T-helper 1 cell treated with Interleukin-12 subunit alpha and Interleukin-12 subunit beta and Interleukin-4 antibody, amounts not matched to agents 30 μg/mL and 1 μg/mL, for 36 hours (primary cell): ENCODE results near the gene LRRC75A.

ENCODE experiments used
- H3K27ac Mint-ChIP-seq: one replicate; pipeline ENCODE4 v1.8.0; 2021; ENCODE audit warnings: mild to moderate bottlenecking, mixed read lengths
- H3K27me3 Mint-ChIP-seq: one replicate; pipeline ENCODE4 v1.8.0; 2021; ENCODE audit warnings: low read depth, mixed read lengths
- H3K36me3 Mint-ChIP-seq: one replicate; pipeline ENCODE4 v1.8.0; 2021; ENCODE audit warnings: low read depth, mixed read lengths
- H3K4me1 Mint-ChIP-seq: one replicate; pipeline ENCODE4 v1.8.0; 2021; ENCODE audit warnings: low read depth, mixed read lengths
- H3K4me3 Mint-ChIP-seq: one replicate; pipeline ENCODE4 v1.8.0; 2021; ENCODE audit warnings: mild to moderate bottlenecking, moderate library complexity, mixed read lengths
- H3K9me3 Mint-ChIP-seq: one replicate; pipeline ENCODE4 v1.8.0; 2021; ENCODE audit warnings: mixed read lengths

Gene LRRC75A

GRCh38 chr17:16486373-16487250 lies 5.4 kb downstream of the LRRC75A start:
- H3K9me3 Mint-ChIP-seq: no peaks in the 10 kb centered on the region
- no peak overlapping the region for H3K4me3 Mint-ChIP-seq
- H3K4me1 Mint-ChIP-seq: peaks cover 2% of the 10 kb centered on the region
- H3K27me3 Mint-ChIP-seq: peaks cover 25% of the 10 kb centered on the region
- H3K27ac Mint-ChIP-seq: no peak overlapping the region
- H3K36me3 Mint-ChIP-seq: no peaks in the 10 kb centered on the region

DNA sequence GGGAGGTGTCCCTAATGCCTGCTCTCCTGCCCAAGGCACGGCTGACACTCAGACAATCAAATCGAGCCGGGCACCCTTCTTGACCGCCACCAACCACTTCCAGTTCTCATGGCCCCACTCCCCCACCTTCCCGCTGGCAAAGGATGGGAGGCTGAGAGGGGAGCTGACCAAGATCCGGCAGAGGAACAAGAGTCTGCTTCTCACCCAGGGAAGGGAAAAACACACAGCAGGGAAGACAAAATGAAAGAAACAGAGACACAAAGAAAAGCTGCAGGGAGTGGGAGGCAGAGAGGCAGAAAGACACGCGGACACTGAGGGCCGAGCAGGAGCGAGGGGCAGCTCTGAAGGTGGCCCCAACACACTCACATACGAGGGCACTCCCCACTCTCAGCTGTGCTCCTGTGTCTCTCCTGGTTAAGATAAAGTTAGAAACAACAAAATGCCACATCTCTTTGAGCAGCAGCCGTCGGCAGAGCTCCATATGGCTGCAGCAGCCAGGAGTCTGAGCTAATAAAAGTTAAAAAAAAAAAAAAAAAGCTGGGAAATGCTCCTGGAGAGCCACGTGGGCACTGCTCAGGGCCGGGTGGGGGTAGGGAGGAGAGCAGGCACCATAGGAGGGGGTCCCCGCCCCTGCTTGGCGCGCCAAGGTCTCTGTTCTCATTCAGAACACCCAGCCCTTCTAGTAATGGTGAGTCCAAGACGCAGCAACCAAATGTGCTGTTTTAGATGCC lies 7.4 kb downstream of the LRRC75A start:
- no peak overlapping the region for H3K4me3 Mint-ChIP-seq
- no peak overlapping the region for H3K27ac Mint-ChIP-seq

DNA sequence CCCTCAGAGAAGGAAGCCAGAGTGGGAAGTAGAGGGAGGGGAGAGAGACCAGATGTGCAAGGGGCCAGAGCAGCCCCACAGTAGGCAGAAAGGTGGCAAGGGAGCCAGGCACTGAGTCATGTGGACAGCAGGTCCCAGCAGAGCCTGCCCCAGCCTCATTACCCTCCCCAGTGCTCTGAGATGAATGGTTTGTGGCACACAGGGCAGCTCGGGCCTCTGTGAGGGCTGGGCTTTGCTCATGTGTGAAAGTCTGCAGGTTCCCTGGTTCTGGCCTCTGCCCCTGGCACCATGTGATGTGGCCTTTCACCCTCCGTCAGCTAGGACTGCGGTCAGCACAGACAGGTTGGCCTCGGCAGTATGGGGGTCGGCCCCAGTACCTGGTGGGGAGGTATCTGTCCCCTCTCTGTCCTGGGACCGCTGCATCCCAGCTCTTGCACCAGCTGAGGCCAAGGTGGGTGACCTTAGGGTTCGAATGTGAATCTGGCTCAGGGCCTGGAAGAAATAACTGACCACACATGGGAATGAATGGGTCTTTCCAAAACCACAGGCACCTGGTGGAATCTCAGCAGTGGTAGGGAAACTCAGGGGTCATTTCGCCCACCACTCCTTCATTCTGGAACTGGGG lies 8.9 kb downstream of the LRRC75A start:
- Mint-ChIP-seq H3K9me3 (no peaks in the 10 kb centered on the region), H3K4me3 (no peak overlapping the region), H3K36me3 (no peaks in the 10 kb centered on the region), H3K4me1 (no peaks in the 10 kb centered on the region), H3K27ac (no peak overlapping the region), H3K27me3 (no peaks in the 10 kb centered on the region)

More for the DNA sequence above, 7.4 kb downstream of the LRRC75A start:
- H3K4me1 Mint-ChIP-seq: peaks cover 2% of the 10 kb centered on the region
- peaks cover 10% of the 10 kb centered on the region for H3K27me3 Mint-ChIP-seq
- no peaks in the 10 kb centered on the region for H3K36me3 Mint-ChIP-seq
- H3K9me3 Mint-ChIP-seq: no peaks in the 10 kb centered on the region

GRCh38 chr17:16482253-16482652 lies 9.7 kb downstream of the LRRC75A start:
- H3K27me3 Mint-ChIP-seq: no peaks in the 10 kb centered on the region
- H3K9me3 Mint-ChIP-seq: no peaks in the 10 kb centered on the region
- no peaks in the 10 kb centered on the region for H3K4me1 Mint-ChIP-seq
- H3K27ac Mint-ChIP-seq: no peak overlapping the region
- H3K4me3 Mint-ChIP-seq: no peak overlapping the region
- H3K36me3 Mint-ChIP-seq: no peaks in the 10 kb centered on the region

DNA sequence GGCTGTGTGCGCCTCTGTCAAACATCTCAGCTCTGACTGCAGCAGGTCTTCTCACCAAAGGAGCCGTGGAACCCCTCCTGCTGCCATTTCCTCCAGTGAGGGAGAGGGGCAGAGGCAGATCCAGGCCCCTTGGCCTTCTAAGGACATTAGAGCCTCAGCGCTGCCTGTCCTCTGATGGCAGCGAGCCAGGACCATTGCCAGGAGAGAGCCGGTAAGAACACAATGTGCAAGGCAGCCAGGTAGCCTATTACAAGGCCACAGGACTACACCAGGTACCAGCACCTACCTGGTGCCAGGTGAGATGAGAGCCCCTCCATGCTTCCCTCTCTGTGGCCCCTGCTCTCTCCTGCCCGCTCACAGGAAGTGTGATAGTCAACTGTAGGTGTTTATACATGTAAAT lies 11.0 kb downstream of the LRRC75A start:
- Mint-ChIP-seq H3K4me3 (no peak overlapping the region), H3K9me3 (no peaks in the 10 kb centered on the region), H3K27me3 (no peaks in the 10 kb centered on the region), H3K27ac (no peak overlapping the region), H3K36me3 (no peaks in the 10 kb centered on the region), H3K4me1 (no peaks in the 10 kb centered on the region)

- H3K4me3 Mint-ChIP-seq: no peak overlapping the region
- H3K36me3 Mint-ChIP-seq: no peaks in the 10 kb centered on the region
- no peaks in the 10 kb centered on the region for H3K9me3 Mint-ChIP-seq
- H3K4me1 Mint-ChIP-seq: no peaks in the 10 kb centered on the region
- H3K27ac Mint-ChIP-seq: no peak overlapping the region
- no peaks in the 10 kb centered on the region for H3K27me3 Mint-ChIP-seq
These were observed 12.7 kb downstream of the LRRC75A start for GRCh38 chr17:16479264-16479663.

DNA sequence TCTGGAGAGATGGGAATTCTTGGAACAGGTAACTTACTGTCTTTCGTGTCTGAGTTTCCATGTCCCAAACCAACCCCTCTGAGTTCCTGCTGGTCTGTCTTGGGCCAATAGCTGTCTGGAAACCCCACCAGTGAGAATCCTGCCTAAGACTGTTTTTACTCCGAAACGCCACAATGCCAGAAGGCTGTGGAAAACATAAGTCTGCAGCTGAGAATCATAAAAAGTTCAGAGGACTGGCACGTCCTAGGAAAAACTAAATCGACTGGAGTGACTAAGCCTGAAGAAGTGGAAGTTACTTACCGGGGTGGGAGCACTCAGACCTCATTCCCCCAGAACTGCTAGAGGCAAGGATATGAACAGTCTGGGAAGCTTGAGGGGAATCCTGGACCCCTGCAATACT lies 13.3 kb downstream of the LRRC75A start:
- Mint-ChIP-seq H3K9me3 (no peaks in the 10 kb centered on the region), H3K4me1 (no peaks in the 10 kb centered on the region), H3K36me3 (no peaks in the 10 kb centered on the region), H3K27me3 (no peaks in the 10 kb centered on the region), H3K4me3 (no peak overlapping the region), H3K27ac (no peak overlapping the region)

- Mint-ChIP-seq H3K36me3 (no peaks in the 10 kb centered on the region), H3K9me3 (no peaks in the 10 kb centered on the region), H3K27ac (no peak overlapping the region), H3K4me3 (no peak overlapping the region), H3K4me1 (no peaks in the 10 kb centered on the region), H3K27me3 (no peaks in the 10 kb centered on the region)
These were observed 14.3 kb downstream of the LRRC75A start for GRCh38 chr17:16477666-16478065.

- Mint-ChIP-seq H3K36me3 (no peaks in the 10 kb centered on the region), H3K27me3 (no peaks in the 10 kb centered on the region), H3K4me3 (no peak overlapping the region), H3K4me1 (no peaks in the 10 kb centered on the region), H3K27ac (no peak overlapping the region), H3K9me3 (no peaks in the 10 kb centered on the region)
These were observed 14.7 kb downstream of the LRRC75A start for GRCh38 chr17:16477255-16477654.

DNA sequence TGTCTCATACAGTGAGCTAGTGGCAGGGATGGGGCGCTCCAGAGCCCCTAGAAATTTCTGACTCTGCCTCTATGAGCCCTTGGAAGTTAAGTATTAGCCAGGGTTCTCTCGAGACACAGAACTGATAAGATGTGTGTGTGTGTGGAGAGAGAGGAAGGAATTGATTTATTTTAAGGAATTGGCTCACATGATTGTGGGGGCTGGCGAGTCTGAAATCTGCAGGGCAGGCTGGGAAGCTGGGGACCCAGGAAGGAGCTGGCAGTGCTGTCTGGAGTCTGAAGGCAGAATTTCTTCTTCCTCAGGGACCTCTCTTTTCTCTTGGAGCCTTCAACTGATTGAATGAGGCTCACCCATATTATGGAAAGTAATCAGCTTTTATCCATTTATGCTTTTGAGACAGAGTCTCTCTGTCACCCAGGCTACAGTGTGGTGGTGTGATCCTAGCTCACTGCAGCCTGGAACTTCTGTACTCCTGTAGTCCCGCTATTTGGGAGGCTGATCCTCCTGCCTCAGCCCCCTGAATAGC lies 16.8 kb downstream of the LRRC75A start:
- no peaks in the 10 kb centered on the region for H3K9me3 Mint-ChIP-seq
- H3K4me3 Mint-ChIP-seq: no peak overlapping the region
- H3K27ac Mint-ChIP-seq: no peak overlapping the region
- H3K27me3 Mint-ChIP-seq: no peaks in the 10 kb centered on the region
- H3K4me1 Mint-ChIP-seq: peaks cover 16% of the 10 kb centered on the region
- H3K36me3 Mint-ChIP-seq: peaks cover 3% of the 10 kb centered on the region

- Mint-ChIP-seq H3K4me3 (no peak overlapping the region), H3K4me1 (peaks cover 17% of the 10 kb centered on the region), H3K9me3 (no peaks in the 10 kb centered on the region), H3K27me3 (no peaks in the 10 kb centered on the region), H3K27ac (no peak overlapping the region), H3K36me3 (peaks cover 3% of the 10 kb centered on the region)
These were observed 17.8 kb downstream of the LRRC75A start for GRCh38 chr17:16474012-16474725.

GRCh38 chr17:16473044-16474011 lies 18.7 kb downstream of the LRRC75A start:
- no peak overlapping the region for H3K4me3 Mint-ChIP-seq
- H3K4me1 Mint-ChIP-seq: peaks cover 17% of the 10 kb centered on the region
- no peaks in the 10 kb centered on the region for H3K27me3 Mint-ChIP-seq
- H3K36me3 Mint-ChIP-seq: peaks cover 3% of the 10 kb centered on the region
- no peak overlapping the region for H3K27ac Mint-ChIP-seq
- H3K9me3 Mint-ChIP-seq: no peaks in the 10 kb centered on the region

DNA sequence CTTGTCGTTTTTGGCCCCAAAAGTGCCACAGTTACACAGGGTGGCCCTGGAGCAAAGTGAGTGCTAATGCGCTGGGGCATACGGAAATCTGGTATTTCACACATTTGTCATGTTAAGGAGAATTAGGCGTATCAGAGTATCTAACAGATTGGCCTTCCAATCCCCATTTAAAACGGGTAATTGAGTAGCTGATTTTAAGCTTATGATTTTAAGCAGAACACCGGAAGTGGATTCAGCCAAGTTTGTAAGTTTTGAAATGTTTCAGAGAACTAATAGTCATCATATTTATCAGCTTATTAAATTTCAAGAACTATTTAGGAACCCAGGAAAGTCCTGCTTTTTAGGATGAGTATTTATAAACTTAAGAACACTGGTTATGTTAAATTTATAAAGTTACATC lies 19.5 kb downstream of the LRRC75A start:
- H3K27ac Mint-ChIP-seq: no peak overlapping the region
- no peak overlapping the region for H3K4me3 Mint-ChIP-seq
- H3K4me1 Mint-ChIP-seq: peaks cover 17% of the 10 kb centered on the region
- no peaks in the 10 kb centered on the region for H3K27me3 Mint-ChIP-seq
- peaks cover 3% of the 10 kb centered on the region for H3K36me3 Mint-ChIP-seq
- no peaks in the 10 kb centered on the region for H3K9me3 Mint-ChIP-seq
